ENCODE results near the gene CAB39.

The CAB39 gene

GRCh38 chr2:230829959-230830358, 117.3 kb downstream of the CAB39 start:
- TF ChIP-seq CTCF (IDR thresholded peaks at IDR 0.05; ENCODE audit: low read depth, low read length) = no peak
- DNase-seq = no peak
- no peaks in the 10 kb centered on the region for H3K27me3 ChIP-seq (ENCODE audit: insufficient read depth, low read depth, severe bottlenecking)
- no peak overlapping the region for H3K4me3 ChIP-seq (ENCODE audit: low read depth, low read length)
- H3K36me3 ChIP-seq = no peaks in the 10 kb centered on the region
- H3K27ac ChIP-seq = no peak overlapping the region
- H3K9me3 ChIP-seq (ENCODE audit: severe bottlenecking) = peaks cover 4% of the 10 kb centered on the region

- DNase-seq = no peak
- H3K9me3 ChIP-seq (ENCODE audit: severe bottlenecking) = peaks cover 4% of the 10 kb centered on the region
- TF ChIP-seq CTCF (IDR thresholded peaks at IDR 0.05; ENCODE audit: low read depth, low read length) = no peak
- no peak overlapping the region for H3K4me3 ChIP-seq (ENCODE audit: low read depth, low read length)
- H3K36me3 ChIP-seq = no peaks in the 10 kb centered on the region
- no peak overlapping the region for H3K27ac ChIP-seq
- H3K27me3 ChIP-seq (ENCODE audit: insufficient read depth, low read depth, severe bottlenecking) = no peaks in the 10 kb centered on the region
These were observed 117.8 kb downstream of the CAB39 start for GRCh38 chr2:230830428-230830827.

DNA sequence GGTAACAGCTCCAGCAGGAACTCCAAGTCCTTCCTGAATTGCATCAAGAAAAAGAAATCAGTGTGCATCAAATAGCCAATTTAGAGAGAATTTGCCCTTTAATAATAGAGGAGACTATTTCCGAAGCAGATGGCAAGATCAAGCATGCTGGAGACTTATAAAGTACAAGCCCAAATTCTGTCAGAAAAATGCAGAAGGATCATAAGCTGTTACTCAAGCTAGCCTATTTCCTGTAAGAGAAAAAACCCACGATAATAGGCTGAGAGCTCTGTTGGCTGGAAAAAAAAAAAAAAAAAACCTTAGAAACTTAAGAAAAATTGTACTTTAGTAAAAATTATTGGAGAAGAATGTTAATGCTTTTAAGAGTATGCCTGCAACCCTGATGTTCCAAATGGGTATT, 127.7 kb downstream of the CAB39 start:
- no peaks in the 10 kb centered on the region for H3K36me3 ChIP-seq
- H3K9me3 ChIP-seq (ENCODE audit: severe bottlenecking) = no peaks in the 10 kb centered on the region
- no peak overlapping the region for H3K4me3 ChIP-seq (ENCODE audit: low read depth, low read length)
- TF ChIP-seq CTCF (IDR thresholded peaks at IDR 0.05; ENCODE audit: low read depth, low read length) = no peak
- DNase-seq = no peak
- H3K27ac ChIP-seq = no peak overlapping the region
- H3K27me3 ChIP-seq (ENCODE audit: insufficient read depth, low read depth, severe bottlenecking) = no peaks in the 10 kb centered on the region

GRCh38 chr2:230842473-230842872, 129.8 kb downstream of the CAB39 start:
- Histone ChIP-seq H3K27me3 (ENCODE audit: insufficient read depth, low read depth, severe bottlenecking) (no peaks in the 10 kb centered on the region), H3K27ac (no peak overlapping the region), H3K4me3 (ENCODE audit: low read depth, low read length) (no peak overlapping the region), H3K36me3 (no peaks in the 10 kb centered on the region), H3K9me3 (ENCODE audit: severe bottlenecking) (peaks cover 6% of the 10 kb centered on the region)
- TF ChIP-seq CTCF (IDR thresholded peaks at IDR 0.05; ENCODE audit: low read depth, low read length) = no peak
- no peak for DNase-seq

GRCh38 chr2:230843132-230843531, 130.5 kb downstream of the CAB39 start:
- Histone ChIP-seq H3K9me3 (ENCODE audit: severe bottlenecking) (peaks cover 6% of the 10 kb centered on the region), H3K4me3 (ENCODE audit: low read depth, low read length) (no peak overlapping the region), H3K27ac (no peak overlapping the region), H3K36me3 (no peaks in the 10 kb centered on the region), H3K27me3 (ENCODE audit: insufficient read depth, low read depth, severe bottlenecking) (no peaks in the 10 kb centered on the region)
- no peak for TF ChIP-seq CTCF (IDR thresholded peaks at IDR 0.05; ENCODE audit: low read depth, low read length)
- no peak for DNase-seq

GRCh38 chr2:230846360-230846759, 133.7 kb downstream of the CAB39 start:
- no peak for DNase-seq
- Histone ChIP-seq H3K27ac (no peak overlapping the region), H3K27me3 (ENCODE audit: insufficient read depth, low read depth, severe bottlenecking) (no peaks in the 10 kb centered on the region), H3K9me3 (ENCODE audit: severe bottlenecking) (peaks cover 6% of the 10 kb centered on the region), H3K4me3 (ENCODE audit: low read depth, low read length) (no peak overlapping the region), H3K36me3 (no peaks in the 10 kb centered on the region)
- TF ChIP-seq CTCF (IDR thresholded peaks at IDR 0.05; ENCODE audit: low read depth, low read length) = no peak

Data from WERI-Rb-1 (cell line).